Panc1 (cell line): ENCODE results near the gene INTS6. TPM values are rescaled to one million over a fixed set of nuclear protein-coding genes. Genes with fewer than 3 reads are reported as not detected.

ENCODE experiments used
- ATAC-seq: fragments of 200-7000 bp; cut with Tn5 transposase; 2 replicates; pipeline ENCODE4 v1.9.1; 2020; ENCODE audit warnings: mild to moderate bottlenecking, moderate library complexity
- BruUV-seq: library from RNA; stranded (reverse); fragments of 400-500 nt; replicated peaks from 2 replicates; lab custom pipeline; 2021; lab: Mats Ljungman, UMichigan
- CTCF ChIA-PET: fragments of 300-600 bp; sonication (Branson Sonifier 250); formaldehyde crosslinking; loops from one replicate; lab custom pipeline; 2022; ENCODE audit warnings: antibody characterized with exemption; lab: Charles Lee
- POLR2A ChIA-PET: fragments of 300-600 bp; sonication (Branson Sonifier 250); formaldehyde crosslinking; loops from one replicate; lab custom pipeline; 2022; ENCODE audit warnings: antibody characterized with exemption; lab: Charles Lee
- DNase-seq: peaks from one replicate; pipeline ENCODE4 v3.0.0-alpha.2; 2010; ENCODE audit warnings: low read depth, low spot score
- H3K27ac ChIP-seq: 2 replicates; pipeline ENCODE4 v1.5.1; 2011; ENCODE audit warnings: mild to moderate bottlenecking, low read length, inconsistent platforms
- H3K27me3 ChIP-seq: fragments of 200-500 bp; sonication (Bioruptor generic); 2 replicates; pipeline ENCODE4 v1.6.0; 2014; ENCODE audit warnings: low read length, inconsistent platforms; ENCODE audit not compliant: control insufficient read depth, insufficient read depth
- H3K36me3 ChIP-seq: fragments of 200-500 bp; sonication (Bioruptor generic); 2 replicates; pipeline ENCODE4 v1.5.1; 2014; ENCODE audit warnings: inconsistent platforms, mild to moderate bottlenecking, low read length, moderate library complexity; ENCODE audit not compliant: control insufficient read depth, insufficient read depth
- H3K4me1 ChIP-seq: 2 replicates; pipeline ENCODE4 v1.5.1; 2011; ENCODE audit warnings: inconsistent platforms, mild to moderate bottlenecking, low read length, moderate library complexity; ENCODE audit not compliant: control insufficient read depth, insufficient read depth
- H3K4me3 ChIP-seq, 2 experiments: 2 replicates each; pipeline ENCODE4 v1.5.1; 2011 to 2012; ENCODE audit warnings: low read depth in 2 of 2, low read length in 2 of 2, mild to moderate bottlenecking in 2 of 2, inconsistent platforms in 1 of 2, moderate library complexity in 1 of 2
- H3K9me3 ChIP-seq: fragments of 200-500 bp; sonication (Bioruptor generic); 2 replicates; pipeline ENCODE4 v1.5.1; 2014; ENCODE audit warnings: low read depth, mild to moderate bottlenecking, inconsistent platforms, low read length, moderate library complexity; ENCODE audit not compliant: control insufficient read depth, insufficient read depth
- POLR2AphosphoS5 ChIP-seq: IDR thresholded peaks from 2 replicates; pipeline ENCODE4 v1.6.1; 2012; ENCODE audit warnings: mild to moderate bottlenecking, low read depth, low read length, moderate library complexity
- SIN3A ChIP-seq: IDR thresholded peaks from 2 replicates; pipeline ENCODE4 v1.6.1; 2012; ENCODE audit warnings: low read depth, mild to moderate bottlenecking, low read length, moderate library complexity, borderline replicate concordance; ENCODE audit not compliant: insufficient read depth
- TCF7L2 ChIP-seq: IDR thresholded peaks from 2 replicates; pipeline ENCODE4 v1.6.1; 2011; ENCODE audit warnings: mild to moderate bottlenecking, low read depth, low read length, inconsistent platforms
- in situ Hi-C: cut with HindIII; loops from 2 replicates; pipeline ENCODE4 v1.10.0; 2016; ENCODE audit warnings: low sequenced_read_pairs, low pct_unique_long_range_greater_than_20kb
- intact Hi-C: fragments of 100-400 bp; cut with micrococcal nuclease; formaldehyde crosslinking; loops from one replicate; pipeline ENCODE4 v1.10.0; 2022; ENCODE audit not compliant: unreplicated experiment
- total RNA-seq: library from RNA; stranded (reverse); gene quantifications from one replicate; pipeline ENCODE4 v1.2.1, GENCODE V29; 2021; ENCODE audit not compliant: unreplicated experiment
- TF ChIP-seq, protein P1 (sequence below): fragments of 450-650 bp; IDR thresholded peaks from 2 replicates; pipeline ENCODE4 v1.5.1; 2017; ENCODE audit warnings: mild to moderate bottlenecking
- TF ChIP-seq, protein P2 (sequence below), 2 experiments: IDR thresholded peaks; 2 replicates each; pipeline ENCODE4 v1.6.1; 2011 to 2012; ENCODE audit warnings: low read depth in 2 of 2, control low read depth in 1 of 2, low read length in 1 of 2, mild to moderate bottlenecking in 1 of 2, moderate library complexity in 1 of 2; ENCODE audit not compliant: insufficient read depth in 1 of 2

INTS6 gene
- total RNA-seq, 1 experiment from 2014 or later: 33.2 TPM

- Histone ChIP-seq H3K9me3 (no peaks in the 10 kb centered on the region), H3K36me3 (no peaks in the 10 kb centered on the region; the same call in 1 of the 2 replicates), H3K27ac (no peak overlapping the region), H3K27me3 (no peaks in the 10 kb centered on the region), H3K4me3 (no peak overlapping the region), H3K4me1 (no peaks in the 10 kb centered on the region; the same call in 1 of the 2 replicates)
- DNase-seq (no peak), ATAC-seq (no peak)
- BruUV-seq: no TSS peak
- POLR2A ChIA-PET: no interaction called here
- in situ Hi-C loops (no loop called here), intact Hi-C loops (no loop called here)
- TF ChIP-seq SIN3A (no peak), TCF7L2 (no peak), POLR2AphosphoS5 (no peak)
- TF ChIP-seq, protein P1, sequence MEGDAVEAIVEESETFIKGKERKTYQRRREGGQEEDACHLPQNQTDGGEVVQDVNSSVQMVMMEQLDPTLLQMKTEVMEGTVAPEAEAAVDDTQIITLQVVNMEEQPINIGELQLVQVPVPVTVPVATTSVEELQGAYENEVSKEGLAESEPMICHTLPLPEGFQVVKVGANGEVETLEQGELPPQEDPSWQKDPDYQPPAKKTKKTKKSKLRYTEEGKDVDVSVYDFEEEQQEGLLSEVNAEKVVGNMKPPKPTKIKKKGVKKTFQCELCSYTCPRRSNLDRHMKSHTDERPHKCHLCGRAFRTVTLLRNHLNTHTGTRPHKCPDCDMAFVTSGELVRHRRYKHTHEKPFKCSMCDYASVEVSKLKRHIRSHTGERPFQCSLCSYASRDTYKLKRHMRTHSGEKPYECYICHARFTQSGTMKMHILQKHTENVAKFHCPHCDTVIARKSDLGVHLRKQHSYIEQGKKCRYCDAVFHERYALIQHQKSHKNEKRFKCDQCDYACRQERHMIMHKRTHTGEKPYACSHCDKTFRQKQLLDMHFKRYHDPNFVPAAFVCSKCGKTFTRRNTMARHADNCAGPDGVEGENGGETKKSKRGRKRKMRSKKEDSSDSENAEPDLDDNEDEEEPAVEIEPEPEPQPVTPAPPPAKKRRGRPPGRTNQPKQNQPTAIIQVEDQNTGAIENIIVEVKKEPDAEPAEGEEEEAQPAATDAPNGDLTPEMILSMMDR: no peak
- TF ChIP-seq, protein P2, sequence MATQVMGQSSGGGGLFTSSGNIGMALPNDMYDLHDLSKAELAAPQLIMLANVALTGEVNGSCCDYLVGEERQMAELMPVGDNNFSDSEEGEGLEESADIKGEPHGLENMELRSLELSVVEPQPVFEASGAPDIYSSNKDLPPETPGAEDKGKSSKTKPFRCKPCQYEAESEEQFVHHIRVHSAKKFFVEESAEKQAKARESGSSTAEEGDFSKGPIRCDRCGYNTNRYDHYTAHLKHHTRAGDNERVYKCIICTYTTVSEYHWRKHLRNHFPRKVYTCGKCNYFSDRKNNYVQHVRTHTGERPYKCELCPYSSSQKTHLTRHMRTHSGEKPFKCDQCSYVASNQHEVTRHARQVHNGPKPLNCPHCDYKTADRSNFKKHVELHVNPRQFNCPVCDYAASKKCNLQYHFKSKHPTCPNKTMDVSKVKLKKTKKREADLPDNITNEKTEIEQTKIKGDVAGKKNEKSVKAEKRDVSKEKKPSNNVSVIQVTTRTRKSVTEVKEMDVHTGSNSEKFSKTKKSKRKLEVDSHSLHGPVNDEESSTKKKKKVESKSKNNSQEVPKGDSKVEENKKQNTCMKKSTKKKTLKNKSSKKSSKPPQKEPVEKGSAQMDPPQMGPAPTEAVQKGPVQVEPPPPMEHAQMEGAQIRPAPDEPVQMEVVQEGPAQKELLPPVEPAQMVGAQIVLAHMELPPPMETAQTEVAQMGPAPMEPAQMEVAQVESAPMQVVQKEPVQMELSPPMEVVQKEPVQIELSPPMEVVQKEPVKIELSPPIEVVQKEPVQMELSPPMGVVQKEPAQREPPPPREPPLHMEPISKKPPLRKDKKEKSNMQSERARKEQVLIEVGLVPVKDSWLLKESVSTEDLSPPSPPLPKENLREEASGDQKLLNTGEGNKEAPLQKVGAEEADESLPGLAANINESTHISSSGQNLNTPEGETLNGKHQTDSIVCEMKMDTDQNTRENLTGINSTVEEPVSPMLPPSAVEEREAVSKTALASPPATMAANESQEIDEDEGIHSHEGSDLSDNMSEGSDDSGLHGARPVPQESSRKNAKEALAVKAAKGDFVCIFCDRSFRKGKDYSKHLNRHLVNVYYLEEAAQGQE (IDR thresholded peaks at IDR 0.05; ENCODE audit: insufficient read depth in 1 of 2, low read depth in 2 of 2, low read length in 1 of 2): no peak
- CTCF ChIA-PET: no interaction called here
Measured at GRCh38 chr13:51422484-51422883, 30.4 kb downstream of the INTS6 start.

GRCh38 chr13:51420681-51421490 lies 31.9 kb downstream of the INTS6 start:
- intact Hi-C loops: no loop called here
- Histone ChIP-seq H3K4me1 (no peaks in the 10 kb centered on the region), H3K9me3 (no peaks in the 10 kb centered on the region), H3K4me3 (no peak overlapping the region), H3K36me3 (peaks cover 4% of the 10 kb centered on the region; the same call in 1 of the 2 replicates), H3K27ac (no peak overlapping the region), H3K27me3 (no peaks in the 10 kb centered on the region)
- ATAC-seq (no peak), DNase-seq (no peak)
- POLR2A ChIA-PET: no interaction called here
- CTCF ChIA-PET: interaction anchor here (0.6 kb wide), 1 partner anchor 22 kb away, joined by 4 read pairs; no protein-coding TSS in a partner anchor
- in situ Hi-C loops: no loop called here
- no TSS peak for BruUV-seq
- TF ChIP-seq POLR2AphosphoS5 (no peak), TCF7L2 (no peak), SIN3A (no peak)
- TF ChIP-seq, protein P1: no peak
- TF ChIP-seq, protein P2 (IDR thresholded peaks at IDR 0.05; ENCODE audit: insufficient read depth in 1 of 2, low read depth in 2 of 2, low read length in 1 of 2): no peak
